Right lobe of liver (tissue), 4 donors: ENCODE results near the gene CACNA1E.

Experiments used
- POLR2A ChIP-seq: fragments of 450-650 bp; IDR thresholded peaks from one replicate; pipeline ENCODE4 v1.6.1; 2017; ENCODE audit warnings: antibody characterized with exemption, mild to moderate bottlenecking
- TF ChIP-seq, protein P1 (sequence below), 4 donors: fragments of 200-600 bp in 3 of 4; fragments of 450-650 bp in 1 of 4; IDR thresholded peaks; one replicate each; pipeline versions ENCODE4 v1.5.1 to v1.8.0; 2016 to 2022; ENCODE audit warnings: antibody characterized with exemption in 4 of 4, mild to moderate bottlenecking in 2 of 4
- donor health status: DM: no; HTN: no; CAD: no.
- donor health status: DM: no; HTN: no; CAD: no.
- donor health status: DM: no; HTN: yes; CAD: no.

GRCh38 chr1:181754103-181754502 lies 270.8 kb downstream of the CACNA1E start:
- TF ChIP-seq, protein P1, sequence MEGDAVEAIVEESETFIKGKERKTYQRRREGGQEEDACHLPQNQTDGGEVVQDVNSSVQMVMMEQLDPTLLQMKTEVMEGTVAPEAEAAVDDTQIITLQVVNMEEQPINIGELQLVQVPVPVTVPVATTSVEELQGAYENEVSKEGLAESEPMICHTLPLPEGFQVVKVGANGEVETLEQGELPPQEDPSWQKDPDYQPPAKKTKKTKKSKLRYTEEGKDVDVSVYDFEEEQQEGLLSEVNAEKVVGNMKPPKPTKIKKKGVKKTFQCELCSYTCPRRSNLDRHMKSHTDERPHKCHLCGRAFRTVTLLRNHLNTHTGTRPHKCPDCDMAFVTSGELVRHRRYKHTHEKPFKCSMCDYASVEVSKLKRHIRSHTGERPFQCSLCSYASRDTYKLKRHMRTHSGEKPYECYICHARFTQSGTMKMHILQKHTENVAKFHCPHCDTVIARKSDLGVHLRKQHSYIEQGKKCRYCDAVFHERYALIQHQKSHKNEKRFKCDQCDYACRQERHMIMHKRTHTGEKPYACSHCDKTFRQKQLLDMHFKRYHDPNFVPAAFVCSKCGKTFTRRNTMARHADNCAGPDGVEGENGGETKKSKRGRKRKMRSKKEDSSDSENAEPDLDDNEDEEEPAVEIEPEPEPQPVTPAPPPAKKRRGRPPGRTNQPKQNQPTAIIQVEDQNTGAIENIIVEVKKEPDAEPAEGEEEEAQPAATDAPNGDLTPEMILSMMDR (IDR thresholded peaks at IDR 0.05): no peak
- TF ChIP-seq POLR2A: no peak
